ENCODE data around the gene PAMR1. TPM values are rescaled to one million over a fixed set of nuclear protein-coding genes. Genes with fewer than 3 reads are reported as not detected.
"Not testable (repeated sequence)": the region's sequence is repeated elsewhere in the genome, so short reads cannot be mapped to it uniquely, and the experiment has no call there.

The PAMR1 gene
- total RNA-seq, 1 donor = 0.10 TPM

GRCh38 chr11:35550374-35551036, 25.1 kb upstream of the PAMR1 start:
- no peak overlapping the region for H3K4me3 ChIP-seq (ENCODE audit: low read length)
- H3K9me3 ChIP-seq (ENCODE audit: low read depth, low read length) = no peaks in the 10 kb centered on the region
- H3K27me3 ChIP-seq (ENCODE audit: insufficient read depth, low read length) = peaks cover 3% of the 10 kb centered on the region
- H3K4me1 ChIP-seq (ENCODE audit: insufficient read depth, low read length) = no peaks in the 10 kb centered on the region

- Histone ChIP-seq H3K4me3 (ENCODE audit: low read length) (no peak overlapping the region), H3K4me1 (ENCODE audit: insufficient read depth, low read length) (no peaks in the 10 kb centered on the region), H3K27me3 (ENCODE audit: insufficient read depth, low read length) (peaks cover 3% of the 10 kb centered on the region), H3K9me3 (ENCODE audit: low read depth, low read length) (no peaks in the 10 kb centered on the region)
Measured at GRCh38 chr11:35549787-35550186, 24.4 kb upstream of the PAMR1 start.

GRCh38 chr11:35548925-35549561, 23.6 kb upstream of the PAMR1 start:
- H3K4me1 ChIP-seq (ENCODE audit: insufficient read depth, low read length) = no peaks in the 10 kb centered on the region
- H3K4me3 ChIP-seq (ENCODE audit: low read length) = no peak overlapping the region
- H3K9me3 ChIP-seq (ENCODE audit: low read depth, low read length) = no peaks in the 10 kb centered on the region
- H3K27me3 ChIP-seq (ENCODE audit: insufficient read depth, low read length) = peaks cover 3% of the 10 kb centered on the region

GRCh38 chr11:35547995-35548394, 22.6 kb upstream of the PAMR1 start:
- H3K4me3 ChIP-seq (ENCODE audit: low read length); H3K9me3 ChIP-seq (ENCODE audit: low read depth, low read length); H3K4me1 ChIP-seq (ENCODE audit: insufficient read depth, low read length); H3K27me3 ChIP-seq (ENCODE audit: insufficient read depth, low read length): not testable (repeated sequence)

GRCh38 chr11:35546317-35546716, 20.9 kb upstream of the PAMR1 start:
- Histone ChIP-seq H3K27me3 (ENCODE audit: insufficient read depth, low read length) (peaks cover 1% of the 10 kb centered on the region), H3K9me3 (ENCODE audit: low read depth, low read length) (no peaks in the 10 kb centered on the region), H3K4me3 (ENCODE audit: low read length) (no peak overlapping the region), H3K4me1 (ENCODE audit: insufficient read depth, low read length) (no peaks in the 10 kb centered on the region)

- Histone ChIP-seq H3K4me3 (ENCODE audit: low read length) (no peak overlapping the region), H3K9me3 (ENCODE audit: low read depth, low read length) (no peaks in the 10 kb centered on the region), H3K4me1 (ENCODE audit: insufficient read depth, low read length) (no peaks in the 10 kb centered on the region), H3K27me3 (ENCODE audit: insufficient read depth, low read length) (no peaks in the 10 kb centered on the region)
Measured at GRCh38 chr11:35545391-35546003, 20.1 kb upstream of the PAMR1 start.

GRCh38 chr11:35543481-35543880, 18.1 kb upstream of the PAMR1 start:
- Histone ChIP-seq H3K4me1 (ENCODE audit: insufficient read depth, low read length) (no peaks in the 10 kb centered on the region), H3K4me3 (ENCODE audit: low read length) (no peak overlapping the region), H3K9me3 (ENCODE audit: low read depth, low read length) (no peaks in the 10 kb centered on the region), H3K27me3 (ENCODE audit: insufficient read depth, low read length) (no peaks in the 10 kb centered on the region)

- Histone ChIP-seq H3K27me3 (ENCODE audit: insufficient read depth, low read length) (no peaks in the 10 kb centered on the region), H3K4me1 (ENCODE audit: insufficient read depth, low read length) (no peaks in the 10 kb centered on the region), H3K4me3 (ENCODE audit: low read length) (no peak overlapping the region), H3K9me3 (ENCODE audit: low read depth, low read length) (no peaks in the 10 kb centered on the region)
Measured at GRCh38 chr11:35541621-35542375, 16.4 kb upstream of the PAMR1 start.

- H3K27me3 ChIP-seq (ENCODE audit: insufficient read depth, low read length) = no peaks in the 10 kb centered on the region
- no peak overlapping the region for H3K4me3 ChIP-seq (ENCODE audit: low read length)
- no peaks in the 10 kb centered on the region for H3K4me1 ChIP-seq (ENCODE audit: insufficient read depth, low read length)
- no peaks in the 10 kb centered on the region for H3K9me3 ChIP-seq (ENCODE audit: low read depth, low read length)
Measured at GRCh38 chr11:35540526-35540925, 15.1 kb upstream of the PAMR1 start.

GRCh38 chr11:35539781-35540281, 14.4 kb upstream of the PAMR1 start:
- no peaks in the 10 kb centered on the region for H3K4me1 ChIP-seq (ENCODE audit: insufficient read depth, low read length)
- H3K4me3 ChIP-seq (ENCODE audit: low read length) = no peak overlapping the region
- no peaks in the 10 kb centered on the region for H3K27me3 ChIP-seq (ENCODE audit: insufficient read depth, low read length)
- no peaks in the 10 kb centered on the region for H3K9me3 ChIP-seq (ENCODE audit: low read depth, low read length)

GRCh38 chr11:35539256-35539655, 13.8 kb upstream of the PAMR1 start:
- no peaks in the 10 kb centered on the region for H3K27me3 ChIP-seq (ENCODE audit: insufficient read depth, low read length)
- H3K9me3 ChIP-seq (ENCODE audit: low read depth, low read length) = no peaks in the 10 kb centered on the region
- no peak overlapping the region for H3K4me3 ChIP-seq (ENCODE audit: low read length)
- no peaks in the 10 kb centered on the region for H3K4me1 ChIP-seq (ENCODE audit: insufficient read depth, low read length)

- Histone ChIP-seq H3K9me3 (ENCODE audit: low read depth, low read length) (no peaks in the 10 kb centered on the region), H3K4me1 (ENCODE audit: insufficient read depth, low read length) (no peaks in the 10 kb centered on the region), H3K4me3 (ENCODE audit: low read length) (no peak overlapping the region), H3K27me3 (ENCODE audit: insufficient read depth, low read length) (peaks cover 3% of the 10 kb centered on the region)
Measured at GRCh38 chr11:35536470-35536869, 11.1 kb upstream of the PAMR1 start.

GRCh38 chr11:35531246-35531645, 5.8 kb upstream of the PAMR1 start:
- Histone ChIP-seq H3K27me3 (ENCODE audit: insufficient read depth, low read length) (peaks cover 23% of the 10 kb centered on the region), H3K4me1 (ENCODE audit: insufficient read depth, low read length) (no peaks in the 10 kb centered on the region), H3K4me3 (ENCODE audit: low read length) (no peak overlapping the region), H3K9me3 (ENCODE audit: low read depth, low read length) (no peaks in the 10 kb centered on the region)

- Histone ChIP-seq H3K4me3 (ENCODE audit: low read length) (no peak overlapping the region), H3K9me3 (ENCODE audit: low read depth, low read length) (no peaks in the 10 kb centered on the region), H3K27me3 (ENCODE audit: insufficient read depth, low read length) (peaks cover 35% of the 10 kb centered on the region), H3K4me1 (ENCODE audit: insufficient read depth, low read length) (no peaks in the 10 kb centered on the region)
Measured at GRCh38 chr11:35529971-35530495, 4.6 kb upstream of the PAMR1 start.

- Histone ChIP-seq H3K27me3 (ENCODE audit: insufficient read depth, low read length) (peaks cover 56% of the 10 kb centered on the region), H3K9me3 (ENCODE audit: low read depth, low read length) (no peaks in the 10 kb centered on the region)
Measured at GRCh38 chr11:35526370-35526792, 965 bp upstream of the PAMR1 start.

More at GRCh38 chr11:35526370-35526792, 965 bp upstream of the PAMR1 start:
- Histone ChIP-seq H3K4me3 (ENCODE audit: low read length) (no peak overlapping the region), H3K4me1 (ENCODE audit: insufficient read depth, low read length) (no peaks in the 10 kb centered on the region)
